ENCODE data around the gene ITGB7.
"Not testable (repeated sequence)": the region's sequence is repeated elsewhere in the genome, so short reads cannot be mapped to it uniquely, and the experiment has no call there.

Gene ITGB7

DNA sequence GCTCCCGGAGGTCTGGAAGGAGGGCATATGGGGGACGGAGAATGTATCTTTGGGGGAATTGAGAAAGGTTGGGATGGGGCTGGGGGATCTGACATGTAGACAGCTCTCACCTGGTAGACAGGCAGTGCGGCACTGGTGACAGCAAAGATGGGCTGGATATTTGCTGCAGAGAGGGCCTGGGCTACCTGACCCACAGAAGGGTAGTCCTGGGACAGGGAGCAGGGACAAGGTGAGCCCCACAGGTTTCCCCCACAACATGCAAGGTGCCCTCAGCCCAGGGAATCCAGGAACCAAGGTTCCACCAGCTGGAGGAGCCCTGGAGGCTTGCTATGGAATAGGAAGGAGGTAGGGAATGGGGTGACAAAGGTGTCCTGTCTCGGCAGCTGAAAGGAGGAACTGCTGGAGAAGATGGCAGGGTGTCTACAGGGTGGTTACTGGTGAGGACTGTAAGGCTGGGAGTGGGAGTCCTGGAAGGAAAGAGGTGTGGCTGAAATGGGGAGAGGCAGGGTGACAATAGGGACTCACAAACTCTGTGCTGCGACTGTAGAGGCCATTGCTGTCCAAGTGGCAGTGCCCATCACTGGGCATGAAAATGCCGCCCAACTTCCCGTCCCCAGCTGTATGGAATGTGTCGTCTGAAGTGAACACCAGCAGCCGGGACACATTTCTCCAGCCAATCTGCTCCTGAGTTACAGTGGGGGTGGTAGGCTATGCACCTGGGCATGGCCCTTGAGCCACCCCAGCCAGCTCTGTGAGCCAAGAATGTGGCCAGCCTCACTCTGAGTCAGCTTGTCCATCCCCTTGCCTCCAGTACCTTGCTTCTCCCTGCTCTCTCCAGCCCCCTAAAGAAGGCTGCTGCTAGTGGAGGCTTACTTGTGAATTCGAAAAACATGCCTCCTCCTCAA lies 11.3 kb downstream of the ITGB7 start:
- no peak for DNase-seq

DNA sequence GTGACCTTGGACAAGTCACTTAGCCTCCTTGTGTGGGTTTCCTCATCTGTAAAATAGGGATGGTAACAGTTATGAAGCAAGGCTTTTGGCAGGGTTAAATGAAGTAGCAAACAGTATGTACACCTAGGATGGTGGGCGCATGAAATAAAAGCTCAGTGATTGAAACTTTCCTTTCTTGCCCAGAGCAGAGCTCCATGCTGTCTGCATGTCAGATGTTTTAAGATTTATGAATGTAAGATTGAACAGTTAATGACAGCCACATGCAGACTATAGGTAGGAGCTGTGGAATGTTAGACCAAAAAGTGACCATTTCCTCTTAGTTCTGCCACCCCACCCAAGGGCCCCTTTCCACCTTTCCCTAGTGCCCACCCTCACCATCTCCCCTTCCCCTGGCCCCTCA lies 12.1 kb downstream of the ITGB7 start:
- DNase-seq: no peak

DNA sequence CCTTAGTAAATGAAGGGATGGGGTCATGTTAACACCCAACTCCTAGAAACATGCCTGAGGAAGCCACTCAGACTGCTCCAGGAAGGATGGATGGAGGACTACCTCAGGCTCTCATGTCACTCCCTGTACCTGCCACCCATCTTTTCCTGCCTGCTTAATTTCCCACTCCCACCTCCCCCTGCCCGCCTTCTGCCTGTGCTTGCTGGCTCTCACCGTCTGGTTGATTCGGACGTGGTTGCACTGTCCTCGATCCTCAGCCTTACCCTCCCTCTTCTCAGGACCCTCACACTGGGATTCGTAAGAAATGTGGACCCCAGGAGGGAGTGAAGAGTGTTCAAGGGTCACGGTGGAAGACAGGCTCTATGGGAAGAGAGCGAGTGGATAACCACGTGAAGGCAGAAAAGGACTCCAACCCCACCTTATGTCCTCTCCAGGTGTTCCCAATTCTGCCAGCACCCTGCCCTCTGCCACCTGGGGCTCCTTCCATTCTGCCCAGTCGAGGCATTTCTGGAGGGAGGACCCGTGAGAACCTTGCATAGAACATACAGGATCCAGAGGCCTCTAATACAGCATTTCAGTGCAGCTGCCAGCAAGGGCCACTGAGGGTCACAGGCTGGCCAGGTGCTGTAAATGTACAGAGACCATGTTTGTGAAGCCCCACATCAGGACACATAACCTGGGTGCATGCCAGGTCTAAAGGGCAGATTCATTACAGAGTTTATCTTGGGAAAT lies 12.9 kb downstream of the ITGB7 start:
- no peak for DNase-seq

DNA sequence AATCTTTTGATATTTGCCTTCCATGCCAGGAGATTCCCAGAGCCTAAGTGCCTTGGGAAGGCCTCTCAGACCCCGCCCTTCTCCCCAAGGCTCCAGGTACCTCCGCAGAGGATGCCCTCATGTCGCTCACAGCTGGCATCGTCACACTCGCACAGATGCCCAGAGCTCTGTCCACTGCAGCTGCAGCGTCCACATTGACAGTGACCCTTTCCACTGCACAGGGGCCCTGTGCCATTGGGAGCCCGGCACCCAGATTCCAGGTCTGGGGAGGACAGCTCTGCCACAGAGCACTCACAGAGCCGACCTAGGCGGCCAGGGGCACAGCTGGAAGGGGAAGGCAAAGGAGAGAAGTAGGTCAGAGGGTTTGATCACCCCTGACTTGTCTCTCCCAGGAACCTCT lies 14.0 kb downstream of the ITGB7 start:
- DNase-seq: no peak

DNA sequence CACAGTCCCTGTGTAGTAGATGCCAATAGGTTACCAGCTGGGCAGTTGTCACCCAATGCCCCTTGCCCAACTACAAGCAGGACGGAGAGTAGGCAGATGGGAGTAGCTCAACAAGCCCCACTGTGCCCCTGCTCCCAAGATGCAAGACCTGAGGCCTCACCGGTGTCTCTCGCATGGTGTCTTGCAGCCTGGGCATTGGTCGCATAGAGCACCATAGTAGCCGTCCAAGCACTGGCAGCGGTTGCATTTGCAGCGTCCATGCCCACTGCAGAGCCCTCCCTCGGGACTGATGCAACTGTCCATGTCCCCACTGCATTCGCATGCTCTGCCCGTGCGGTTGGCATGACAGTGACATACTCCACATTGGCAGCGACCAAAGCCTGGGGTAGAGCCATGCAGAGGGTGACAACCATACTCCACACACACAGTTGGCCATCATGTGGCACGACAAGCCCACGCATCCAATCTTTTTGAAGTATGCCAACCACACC lies 14.5 kb downstream of the ITGB7 start:
- DNase-seq: no peak

DNA sequence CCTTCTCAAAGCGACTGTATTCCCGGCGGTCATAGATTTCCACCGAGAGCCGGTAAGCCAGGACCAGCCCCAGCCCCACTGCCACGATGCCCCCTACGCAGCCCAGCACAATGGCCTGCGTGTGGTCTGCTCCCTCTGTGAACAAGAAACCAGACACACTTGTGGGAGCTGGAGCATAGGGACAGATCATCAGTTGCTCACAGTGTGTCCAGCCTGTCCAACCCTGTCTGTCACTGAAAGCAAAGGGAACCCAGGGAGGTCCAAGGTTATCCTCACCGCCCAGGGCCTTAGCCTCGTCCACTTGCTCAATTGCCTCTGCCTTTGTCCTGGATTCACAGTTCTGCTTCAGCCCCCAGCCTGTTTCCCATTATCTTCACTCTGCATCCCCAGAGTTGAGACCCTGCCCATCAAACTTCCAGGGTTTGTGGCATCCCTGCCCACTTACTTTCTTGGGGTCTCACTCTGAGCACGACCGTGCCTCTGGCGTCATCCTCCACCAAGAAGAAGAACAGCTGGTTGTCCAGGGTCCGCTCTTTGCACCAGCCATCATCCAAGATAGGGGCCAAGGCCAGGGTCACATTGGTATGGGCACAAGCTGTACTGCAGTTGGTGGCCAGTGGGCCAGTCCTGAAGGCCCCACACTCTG lies 15.0 kb downstream of the ITGB7 start:
- DNase-seq: no peak

DNA sequence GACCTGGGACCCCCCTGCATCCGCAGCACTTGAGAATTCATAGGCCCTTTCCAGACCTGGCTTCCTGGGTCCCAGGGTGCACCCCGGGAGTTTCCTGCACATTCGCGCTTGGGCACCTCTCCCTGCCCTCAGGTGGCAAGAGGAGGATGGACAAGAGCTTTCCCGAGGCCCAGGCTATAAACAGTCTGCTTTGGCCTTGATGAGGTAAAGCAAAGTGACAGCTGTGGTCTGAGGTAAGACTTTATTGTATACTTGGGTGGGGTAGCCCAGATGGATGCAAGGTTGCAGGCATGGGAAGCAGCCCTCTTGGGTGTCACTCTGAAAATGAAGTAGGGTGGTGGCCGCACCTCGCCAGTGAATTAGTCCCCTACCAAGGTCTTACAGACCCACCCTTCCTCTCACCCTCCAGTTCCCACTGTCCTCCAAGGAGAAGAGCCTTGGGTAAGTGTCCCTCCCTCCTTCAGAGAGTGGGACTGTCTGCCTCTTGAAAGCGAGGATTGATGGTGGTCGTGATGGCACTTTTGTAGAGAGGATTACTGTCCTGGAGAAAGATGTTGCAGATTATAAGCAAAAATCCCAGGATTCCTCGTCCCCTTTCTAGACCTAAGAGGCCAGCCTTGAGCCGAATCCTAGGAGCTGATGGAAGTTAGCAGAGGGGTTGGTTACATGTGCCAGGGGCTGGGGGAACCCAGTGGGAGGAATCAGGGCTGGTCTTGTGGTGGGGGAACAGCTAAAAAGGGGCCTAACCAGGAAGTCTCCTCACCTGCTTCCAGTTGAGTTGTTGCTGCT lies 15.8 kb downstream of the ITGB7 start:
- no peak for DNase-seq

DNA sequence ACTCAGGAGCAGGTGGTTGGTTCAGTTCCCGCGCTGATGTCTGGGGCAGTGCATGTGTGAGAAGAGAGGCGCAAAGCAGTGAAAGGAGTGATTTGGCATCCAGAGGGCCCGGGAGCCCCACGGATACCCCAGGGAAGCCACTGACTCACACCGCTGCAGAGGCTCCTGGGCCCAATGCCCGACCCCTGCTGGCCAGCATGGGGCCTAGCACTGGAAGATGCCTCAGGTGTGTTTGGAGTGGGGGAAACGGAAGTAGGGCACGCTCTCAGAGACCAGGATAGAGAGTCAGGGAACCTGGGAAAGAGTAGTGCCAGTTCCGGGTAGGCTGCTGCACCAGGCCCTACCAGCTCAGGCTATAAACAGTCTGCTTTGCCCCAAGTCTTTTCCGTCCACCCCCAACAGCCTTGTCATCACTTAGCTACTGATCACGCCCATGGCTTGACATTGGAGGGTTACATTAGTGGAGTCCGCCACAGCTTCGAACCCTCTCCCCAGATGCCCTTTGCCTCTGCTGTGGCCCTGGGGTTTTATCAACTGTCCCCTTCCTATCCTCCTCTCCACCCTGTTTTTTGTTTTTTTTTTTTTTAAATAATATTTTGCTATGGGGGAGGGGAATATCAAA lies 16.8 kb downstream of the ITGB7 start:
- DNase-seq: peak; percentile 38

DNA sequence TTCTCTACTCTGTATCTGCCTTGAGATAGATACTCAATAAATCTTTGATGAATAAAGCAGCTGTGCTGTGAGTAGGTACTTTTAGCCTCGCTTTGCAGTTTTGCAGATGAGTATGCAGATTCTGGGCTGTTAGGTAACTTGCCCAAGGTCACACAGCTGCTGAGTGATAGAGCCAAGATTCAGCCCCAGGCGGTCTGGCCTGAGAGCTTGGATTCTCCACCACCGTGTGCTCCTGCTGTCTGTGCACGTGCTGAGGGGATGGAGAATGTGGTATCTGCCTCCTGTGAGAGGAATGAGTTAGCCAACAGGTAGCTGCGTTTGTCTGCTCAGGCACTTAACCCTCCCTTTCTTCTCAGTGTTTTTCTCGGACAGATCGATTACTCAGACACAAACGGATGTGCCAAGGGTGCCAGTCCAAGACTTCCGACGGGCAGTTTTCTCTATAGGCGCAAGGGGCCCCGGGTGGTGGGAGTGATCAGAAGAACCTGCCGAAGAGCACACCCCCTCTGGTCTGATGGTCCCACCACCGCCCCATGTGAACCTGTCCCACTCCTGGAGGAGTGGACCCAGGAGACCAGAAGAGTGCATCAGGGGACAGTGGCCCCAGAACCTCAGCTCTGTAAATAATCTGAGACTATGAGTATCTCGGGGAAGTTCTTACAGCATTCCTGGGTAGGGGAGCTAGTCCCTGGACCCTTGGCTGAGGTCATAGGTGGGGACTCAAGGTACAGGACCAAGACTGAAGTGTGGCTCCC lies 19.7 kb downstream of the ITGB7 start:
- no peak for DNase-seq

DNA sequence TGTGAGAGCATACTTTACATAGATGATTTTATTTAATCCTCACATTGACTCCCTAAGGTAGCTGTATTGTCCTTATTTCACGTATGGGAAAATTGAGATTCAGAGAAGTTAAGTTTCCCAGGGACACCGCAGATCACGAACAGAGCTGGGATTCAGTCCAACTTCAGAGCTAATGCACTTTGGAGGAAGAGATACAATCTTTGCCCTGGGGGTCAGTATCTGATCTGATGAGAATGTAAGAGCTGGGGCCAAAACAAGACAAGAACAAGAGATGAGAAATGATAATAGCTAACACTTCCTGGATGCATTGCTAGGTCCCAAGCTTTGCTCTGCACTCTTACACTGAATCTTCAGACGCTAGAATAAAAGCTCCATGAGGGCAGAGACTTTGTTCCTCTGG lies 20.3 kb downstream of the ITGB7 start:
- no peak for DNase-seq

DNA sequence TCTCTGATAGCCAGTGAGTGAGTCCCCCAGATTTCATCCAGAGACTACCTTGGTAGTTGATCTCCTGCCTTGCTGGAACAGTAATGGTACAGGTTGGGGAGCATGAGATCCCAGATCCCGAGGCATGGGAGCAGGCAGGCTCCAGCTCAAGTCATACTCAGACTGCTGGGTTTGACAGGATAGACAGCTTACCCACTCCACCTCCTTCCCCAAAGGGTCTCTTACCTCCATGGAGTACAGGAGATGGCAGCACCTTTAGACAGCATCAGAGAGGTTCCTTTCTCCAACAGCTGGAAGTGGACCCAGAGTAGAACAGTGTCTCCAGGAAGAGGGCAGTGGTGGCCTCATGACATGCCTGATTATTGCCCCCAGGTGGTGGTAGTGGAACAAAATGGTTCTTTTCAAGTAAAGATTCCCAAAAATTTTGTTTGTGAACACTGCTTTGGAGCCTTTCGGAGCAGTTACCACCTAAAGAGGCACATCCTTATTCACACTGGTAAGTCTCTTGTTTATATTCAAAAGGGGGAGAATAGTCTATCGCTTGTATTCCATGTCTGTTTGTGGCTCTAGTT lies 21.4 kb downstream of the ITGB7 start:
- DNase-seq: no peak

DNA sequence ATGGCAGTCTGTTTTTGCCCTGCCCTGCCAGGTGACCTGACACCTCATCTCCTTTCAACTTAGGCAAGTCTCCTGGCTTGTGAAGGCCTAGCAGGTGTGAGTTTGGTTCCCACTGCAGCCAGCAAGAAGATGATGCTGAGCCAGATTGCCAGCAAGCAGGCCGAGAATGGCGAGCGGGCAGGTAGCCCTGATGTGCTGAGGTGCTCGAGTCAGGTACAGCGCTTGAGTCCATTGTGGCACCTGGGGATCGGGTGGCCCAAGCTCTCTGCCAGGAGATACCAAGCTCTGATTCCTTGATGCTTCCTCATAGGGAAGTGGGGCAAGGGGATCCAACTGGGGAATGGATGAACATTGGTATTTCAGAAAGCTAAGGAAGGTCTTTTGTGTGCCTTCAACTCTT lies 22.2 kb downstream of the ITGB7 start:
- DNase-seq: no peak

DNA sequence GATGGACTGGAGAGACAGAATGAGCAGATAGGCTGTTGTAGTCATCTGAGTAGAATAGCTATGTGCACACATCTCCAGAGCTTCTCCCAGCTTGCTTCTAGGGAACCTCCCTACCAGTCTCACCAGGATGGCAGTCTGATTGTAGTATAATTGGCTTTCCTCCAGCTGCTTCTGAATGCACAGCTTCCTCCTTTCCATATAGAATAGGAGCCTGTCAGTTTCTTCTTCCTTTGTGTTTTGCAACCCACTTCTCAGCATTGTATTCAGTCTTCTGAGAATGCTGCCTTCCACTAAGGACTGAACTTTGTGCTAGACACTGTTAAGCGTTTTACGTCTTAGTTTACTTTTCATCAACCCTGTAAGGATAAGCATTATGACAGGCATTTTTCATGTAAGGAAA lies 24.1 kb downstream of the ITGB7 start:
- no peak for DNase-seq

DNA sequence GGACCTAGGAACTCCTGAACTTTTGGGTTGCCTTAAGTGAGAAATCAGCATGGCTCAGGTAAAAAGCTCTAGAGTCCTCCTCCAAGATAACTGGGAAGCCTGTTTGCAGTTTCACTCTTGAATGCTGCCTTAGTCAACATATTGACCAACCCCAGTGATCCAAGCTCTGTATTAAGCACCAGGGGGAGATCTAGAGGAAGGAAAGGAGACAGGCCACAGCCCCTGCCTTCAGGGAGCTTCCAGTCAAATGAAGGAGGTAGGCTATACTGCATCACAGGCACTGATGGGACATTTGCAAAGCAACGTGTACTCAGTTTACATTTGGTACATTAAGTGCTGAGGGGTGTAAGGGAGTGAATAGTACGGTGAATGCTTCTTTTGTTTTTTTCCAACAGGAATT lies 25.1 kb downstream of the ITGB7 start:
- no peak for DNase-seq

DNA sequence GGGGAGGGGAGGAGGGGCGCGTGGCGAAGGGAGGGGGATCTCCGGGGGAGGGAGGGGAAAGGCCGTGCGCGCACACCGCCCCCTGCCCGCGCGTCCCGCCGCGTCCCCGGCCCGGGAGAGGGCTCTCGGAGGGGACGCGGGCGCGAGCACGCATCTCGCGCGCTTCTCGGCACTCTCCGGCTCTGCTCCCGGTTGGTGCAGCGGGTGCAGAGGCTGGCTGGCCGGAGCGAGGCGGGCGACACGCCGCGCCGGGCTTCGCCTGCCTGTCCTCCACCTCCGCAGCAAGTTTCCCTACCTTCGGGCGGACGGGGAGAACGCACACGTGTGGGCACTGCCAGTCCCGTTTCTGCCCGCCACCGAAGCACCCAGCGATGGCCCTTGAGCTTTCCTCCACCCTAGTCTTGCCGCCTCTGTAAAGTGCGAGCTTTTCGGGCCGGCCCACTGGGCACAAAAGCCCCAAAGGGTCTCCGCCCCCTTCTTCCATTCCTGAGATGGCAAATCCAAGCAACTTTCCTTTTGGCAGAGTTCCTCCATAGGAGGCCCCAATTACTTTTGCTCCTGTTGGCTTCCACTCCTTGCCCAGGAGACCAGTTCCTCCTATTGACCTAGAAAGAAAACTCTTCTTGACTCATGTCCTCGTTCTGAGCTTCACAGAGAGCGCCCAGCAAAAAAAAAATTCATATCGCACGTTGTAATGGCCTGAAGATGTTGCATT lies 26.0 kb downstream of the ITGB7 start:
- peak; percentile 87 for DNase-seq

DNA sequence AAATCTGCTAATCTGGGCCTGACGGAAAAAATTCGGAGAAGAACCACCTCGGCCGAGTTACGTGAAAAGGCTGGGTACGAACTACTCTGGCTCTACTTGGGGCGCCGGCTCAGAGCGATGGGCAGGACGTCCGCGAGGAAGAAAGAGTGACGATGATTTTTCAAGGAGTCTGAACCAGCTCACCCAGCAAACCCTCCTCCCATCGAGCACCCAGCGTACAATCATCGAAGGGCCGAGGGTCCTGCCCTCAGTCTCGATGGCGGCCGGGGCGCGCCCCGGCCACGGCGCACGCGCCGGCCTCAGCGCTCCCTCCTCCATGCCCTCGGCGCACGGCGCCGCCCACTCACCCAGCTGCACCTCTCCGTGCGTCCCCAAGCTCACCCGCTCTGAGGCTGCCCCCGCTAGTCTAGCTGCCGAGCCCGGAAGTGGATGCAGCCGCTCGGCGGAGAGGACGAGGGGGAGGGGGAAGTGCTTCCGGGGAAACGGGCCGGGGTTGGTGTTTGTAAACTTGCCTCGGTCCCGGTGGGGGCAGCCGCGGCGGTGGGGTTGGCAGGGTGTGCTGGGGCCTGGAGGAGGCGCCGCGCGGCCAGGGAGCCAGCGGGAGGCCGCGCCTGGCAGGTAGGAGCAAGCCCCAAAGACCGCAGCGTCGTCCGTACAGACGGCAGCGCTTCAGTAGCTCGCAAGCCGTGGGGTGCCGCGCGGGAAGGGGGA lies 26.7 kb downstream of the ITGB7 start, which contains the start of the genes CSAD and ZNF740:
Gene CSAD, minus strand, starts transcription at position 706 of the 711 bp plus-strand sequence. CDS start 7,455 bp downstream, outside the sequence.
Gene ZNF740, plus strand, starts transcription at position 503 of the 711 bp plus-strand sequence. CDS start 1,262 bp downstream, outside the sequence.
- peak; percentile 99 for DNase-seq

DNA sequence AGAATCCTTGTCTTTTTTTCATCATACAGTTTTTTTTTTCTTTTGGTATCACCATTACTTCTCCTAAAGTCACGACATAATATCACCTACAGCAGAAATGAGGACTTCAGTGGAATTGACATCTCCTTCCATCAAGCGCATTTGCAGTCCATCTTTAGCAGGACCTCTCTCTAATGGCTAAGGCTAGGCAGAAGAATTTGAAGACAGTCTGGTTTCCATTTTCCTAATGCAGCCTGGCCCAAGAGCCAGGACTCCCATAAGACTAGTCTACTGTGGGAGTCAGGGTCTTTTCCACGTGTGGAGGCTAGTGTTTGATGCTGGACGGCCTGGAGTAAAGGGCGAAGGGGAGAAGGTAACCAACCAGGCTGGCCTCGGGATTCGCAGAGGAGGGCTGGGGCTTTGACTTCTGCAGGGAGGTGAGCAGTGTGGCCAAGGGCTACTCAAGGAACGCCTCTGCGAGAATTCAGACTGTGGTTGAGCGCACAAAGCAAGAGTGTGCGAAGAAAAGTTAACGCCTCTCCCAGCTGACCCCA lies 27.3 kb downstream of the ITGB7 start:
- peak; percentile 65 for DNase-seq

DNA sequence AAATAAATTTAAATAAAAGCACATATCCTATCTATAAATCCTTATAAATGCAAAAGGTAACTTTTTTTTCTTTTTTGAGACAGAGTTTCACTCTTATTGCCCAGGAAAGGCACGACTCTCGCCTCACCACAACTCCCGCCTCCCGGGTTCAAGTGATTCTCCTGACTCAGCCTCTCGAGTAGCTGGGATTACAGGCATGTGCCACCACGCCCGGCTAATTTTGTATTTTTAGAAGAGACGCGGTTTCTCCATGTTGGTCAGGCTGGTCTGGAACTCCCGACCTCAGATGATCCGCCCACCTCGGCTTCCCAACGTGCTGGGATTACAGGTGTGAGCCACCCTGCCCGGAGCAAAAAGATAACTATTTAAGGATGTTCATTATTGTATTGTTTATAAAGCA lies 28.2 kb downstream of the ITGB7 start:
- DNase-seq: not testable (repeated sequence)

DNA sequence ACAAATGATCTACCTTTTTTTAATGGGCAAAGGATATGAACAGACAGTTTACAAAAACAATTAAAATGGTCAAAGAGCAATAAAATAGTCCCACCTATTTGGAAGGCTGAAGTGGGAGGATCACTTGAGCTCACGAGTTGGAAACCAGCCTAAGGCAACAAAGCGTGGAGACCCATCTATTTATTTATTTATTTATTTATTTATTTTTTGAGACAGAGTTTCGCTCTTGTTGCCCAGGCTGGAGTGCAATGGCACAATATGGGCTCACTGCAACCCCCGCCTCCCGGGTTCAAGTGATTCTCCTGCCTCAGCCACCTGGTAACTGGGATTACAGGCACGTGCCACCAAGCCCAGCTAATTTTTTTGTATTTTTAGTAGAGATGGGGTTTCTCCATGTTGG lies 29.6 kb downstream of the ITGB7 start:
- DNase-seq: not testable (repeated sequence)

All from NCI-H146 (cell line).